GM10248 (cell line): ENCODE data around the gene GGNBP2.

Experiments
- CTCF ChIA-PET: fragments of 300-600 bp; sonication (Branson Sonifier 250); formaldehyde crosslinking; extraction: SDS; loops from one replicate; lab custom pipeline; 2021; ENCODE audit warnings: antibody characterized with exemption; lab: Yijun Ruan, JAX
- POLR2A ChIA-PET: fragments of 350-650 bp; sonication (Branson Sonifier 250); formaldehyde crosslinking; extraction: SDS; loops from one replicate; lab custom pipeline; 2020; ENCODE audit warnings: antibody characterized with exemption; lab: Yijun Ruan, JAX
- DNase-seq: peaks from one replicate; pipeline ENCODE4 v3.0.0; 2012; ENCODE audit errors: extremely low spot score
- TF ChIP-seq, protein P1 (sequence below): IDR thresholded peaks from 2 replicates; pipeline ENCODE4 v1.5.1; 2012; ENCODE audit warnings: mild to moderate bottlenecking, low read depth; ENCODE audit errors: extremely low read depth, missing control alignments, control extremely low read depth

Gene GGNBP2

DNA sequence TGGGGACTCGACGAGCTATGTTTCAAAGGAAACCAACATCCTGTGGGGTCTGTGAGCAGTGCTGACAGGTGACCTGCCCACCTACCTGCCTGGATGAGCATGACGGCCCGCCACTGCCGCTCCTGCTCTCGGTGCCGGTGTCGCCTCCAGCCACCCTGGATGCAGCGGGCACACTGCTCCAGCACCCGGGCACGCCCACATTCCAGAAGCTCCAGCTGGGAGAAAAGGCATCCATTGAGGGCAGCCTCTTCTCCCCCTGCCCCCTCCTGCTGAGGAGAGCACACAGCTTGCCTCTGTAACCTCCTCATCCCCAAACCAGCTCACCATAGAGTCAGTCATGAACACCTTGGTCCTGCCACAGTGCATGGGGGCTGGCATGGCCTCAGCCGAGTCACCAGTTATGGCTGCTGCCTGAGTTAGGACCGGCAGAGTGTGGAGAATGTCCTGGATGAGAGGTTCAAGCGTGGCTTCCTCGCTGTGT is 43.9 kb upstream of the GGNBP2 start:
- ChIA-PET CTCF (interaction anchor here (1.8 kb wide), 1 partner anchor 18 kb away, joined by 6 read pairs; no protein-coding TSS in a partner anchor), POLR2A (interaction anchor here (0.6 kb wide), 1 partner anchor 14 kb away, joined by 3 read pairs; the partner anchor contains the start of gene ZNHIT3)
- TF ChIP-seq, protein P1, sequence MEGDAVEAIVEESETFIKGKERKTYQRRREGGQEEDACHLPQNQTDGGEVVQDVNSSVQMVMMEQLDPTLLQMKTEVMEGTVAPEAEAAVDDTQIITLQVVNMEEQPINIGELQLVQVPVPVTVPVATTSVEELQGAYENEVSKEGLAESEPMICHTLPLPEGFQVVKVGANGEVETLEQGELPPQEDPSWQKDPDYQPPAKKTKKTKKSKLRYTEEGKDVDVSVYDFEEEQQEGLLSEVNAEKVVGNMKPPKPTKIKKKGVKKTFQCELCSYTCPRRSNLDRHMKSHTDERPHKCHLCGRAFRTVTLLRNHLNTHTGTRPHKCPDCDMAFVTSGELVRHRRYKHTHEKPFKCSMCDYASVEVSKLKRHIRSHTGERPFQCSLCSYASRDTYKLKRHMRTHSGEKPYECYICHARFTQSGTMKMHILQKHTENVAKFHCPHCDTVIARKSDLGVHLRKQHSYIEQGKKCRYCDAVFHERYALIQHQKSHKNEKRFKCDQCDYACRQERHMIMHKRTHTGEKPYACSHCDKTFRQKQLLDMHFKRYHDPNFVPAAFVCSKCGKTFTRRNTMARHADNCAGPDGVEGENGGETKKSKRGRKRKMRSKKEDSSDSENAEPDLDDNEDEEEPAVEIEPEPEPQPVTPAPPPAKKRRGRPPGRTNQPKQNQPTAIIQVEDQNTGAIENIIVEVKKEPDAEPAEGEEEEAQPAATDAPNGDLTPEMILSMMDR, result no peak
- DNase-seq, result no peak

GRCh38 chr17:36501351-36501750 is 43.4 kb upstream of the GGNBP2 start:
- CTCF ChIA-PET, result interaction anchor here (0.9 to 1.8 kb wide), 2 partner anchors 18 to 23 kb away, joined by 3 to 6 read pairs; no protein-coding TSS in a partner anchor
- no peak for DNase-seq
- POLR2A ChIA-PET, result no interaction called here
- TF ChIP-seq, protein P1, result no peak

- TF ChIP-seq, protein P1, result no peak
- no peak for DNase-seq
- ChIA-PET POLR2A (no interaction called here), CTCF (interaction anchor here (0.9 to 1.8 kb wide), 2 partner anchors 19 to 22 kb away, joined by 3 to 6 read pairs; no protein-coding TSS in a partner anchor)
Measured at GRCh38 chr17:36501963-36502362, 42.8 kb upstream of the GGNBP2 start.

DNA sequence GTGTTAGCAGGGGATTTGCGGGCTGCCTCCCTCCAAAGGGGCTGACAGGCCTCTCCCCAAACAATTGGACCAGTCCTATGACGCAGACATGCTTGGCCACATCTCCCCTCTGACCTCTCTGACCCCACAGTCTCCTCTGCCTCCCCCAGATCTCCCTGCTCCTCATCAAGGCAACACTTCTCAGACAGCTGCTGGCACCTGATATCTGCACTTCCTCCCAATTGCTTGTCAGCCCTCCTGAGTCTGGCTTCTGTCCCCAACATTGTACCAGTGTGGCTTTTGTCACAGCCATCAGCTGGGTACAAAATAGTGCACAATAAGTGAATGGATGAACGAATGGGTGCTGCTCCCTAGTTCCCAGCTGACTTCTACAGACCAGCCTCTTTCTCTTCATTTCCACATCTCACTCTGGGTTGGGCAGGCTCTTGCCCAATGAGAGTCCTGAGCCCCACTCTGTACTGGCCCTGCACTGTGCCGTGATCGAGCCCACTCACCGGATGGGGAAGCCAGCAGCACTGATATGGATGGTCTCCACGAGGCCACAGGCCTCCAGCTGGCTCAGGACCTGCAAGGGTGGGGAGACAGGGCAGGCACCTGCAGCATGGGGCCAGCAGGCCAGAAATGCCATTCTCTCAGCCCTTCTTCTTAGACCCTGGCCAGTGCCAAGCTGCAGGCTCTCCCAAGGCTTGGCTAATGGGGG is 41.1 kb upstream of the GGNBP2 start:
- TF ChIP-seq, protein P1, result no peak
- POLR2A ChIA-PET, result no interaction called here
- CTCF ChIA-PET, result interaction anchor here (1.0 kb wide), 1 partner anchor 21 kb away, joined by 3 read pairs; no protein-coding TSS in a partner anchor
- DNase-seq, result no peak

DNA sequence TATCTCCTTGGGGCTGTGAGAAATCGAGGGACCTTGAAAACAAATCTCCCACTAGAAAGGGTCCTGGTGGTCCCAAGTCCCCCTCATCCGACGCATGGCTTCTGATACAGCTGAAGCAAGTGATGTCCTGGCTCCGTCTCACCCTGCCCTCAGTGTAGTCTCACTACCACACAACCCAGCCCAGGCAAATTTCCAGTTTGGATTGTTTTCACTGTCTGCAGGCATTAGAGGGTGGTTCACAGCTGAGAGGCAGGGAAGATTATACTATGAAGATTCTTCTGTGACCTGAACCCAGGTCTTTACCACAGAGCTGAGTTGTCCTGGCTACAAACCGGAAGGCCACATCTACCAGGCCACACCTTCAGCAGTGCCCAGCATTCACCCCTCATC is 40.6 kb upstream of the GGNBP2 start:
- no peak for DNase-seq
- ChIA-PET POLR2A (no interaction called here), CTCF (interaction anchor here (1.0 kb wide), 1 partner anchor 21 kb away, joined by 3 read pairs; no protein-coding TSS in a partner anchor)
- TF ChIP-seq, protein P1, result no peak

- POLR2A ChIA-PET, result no interaction called here
- DNase-seq, result no peak
- TF ChIP-seq, protein P1, result no peak
- CTCF ChIA-PET, result interaction anchor here (1.0 to 1.1 kb wide), 2 partner anchors 9 to 98 kb away, joined by 3 read pairs; no protein-coding TSS in a partner anchor
Measured at GRCh38 chr17:36505171-36505570, 39.5 kb upstream of the GGNBP2 start.
